Tibial nerve (tissue), 4 donors: ENCODE measurements around the gene RPS6KA6.

ENCODE experiments used
- EP300 ChIP-seq, 2 donors: sonication (generic); formaldehyde crosslinking; IDR thresholded peaks; one replicate each; pipeline ENCODE4 v1.6.1; 2017; ENCODE audit warnings: antibody characterized with exemption in 2 of 2, mild to moderate bottlenecking in 1 of 2
- POLR2A ChIP-seq, 2 donors: fragments of 450-650 bp; IDR thresholded peaks; one replicate each; pipeline ENCODE4 v1.6.1; 2017; ENCODE audit warnings: antibody characterized with exemption in 2 of 2, mild to moderate bottlenecking in 2 of 2, moderate library complexity in 2 of 2
- TF ChIP-seq, protein P1 (sequence below), 5 experiments: fragments of 200-600 bp in 3 of 5; fragments of 450-650 bp in 2 of 5; sonication (generic) in 3 of 5; IDR thresholded peaks; one replicate each; pipeline ENCODE4 v1.5.1; 2016 to 2019; ENCODE audit warnings: antibody characterized with exemption in 5 of 5, mild to moderate bottlenecking in 3 of 5, moderate library complexity in 2 of 5

DNA sequence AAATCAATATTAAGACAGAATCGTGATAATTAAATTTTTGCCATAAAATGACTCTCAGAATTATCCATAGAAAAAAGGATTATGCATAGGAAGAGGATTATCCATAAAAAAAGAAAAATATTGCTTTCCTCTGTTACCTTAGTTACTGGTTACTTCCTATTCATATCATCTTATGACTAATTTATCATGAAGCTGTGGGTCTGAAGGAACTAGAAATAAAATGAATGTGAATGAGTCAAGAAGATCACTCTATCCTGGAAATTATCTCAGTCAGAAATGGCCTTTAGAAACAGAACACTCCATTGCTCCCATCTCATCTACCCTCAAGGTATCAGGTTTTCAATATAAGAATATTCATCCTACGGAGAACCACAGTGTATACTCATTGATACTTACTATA is 19.4 kb downstream of the RPS6KA6 start:
- no peak for TF ChIP-seq EP300 (IDR thresholded peaks at IDR 0.05)
- TF ChIP-seq, protein P1, sequence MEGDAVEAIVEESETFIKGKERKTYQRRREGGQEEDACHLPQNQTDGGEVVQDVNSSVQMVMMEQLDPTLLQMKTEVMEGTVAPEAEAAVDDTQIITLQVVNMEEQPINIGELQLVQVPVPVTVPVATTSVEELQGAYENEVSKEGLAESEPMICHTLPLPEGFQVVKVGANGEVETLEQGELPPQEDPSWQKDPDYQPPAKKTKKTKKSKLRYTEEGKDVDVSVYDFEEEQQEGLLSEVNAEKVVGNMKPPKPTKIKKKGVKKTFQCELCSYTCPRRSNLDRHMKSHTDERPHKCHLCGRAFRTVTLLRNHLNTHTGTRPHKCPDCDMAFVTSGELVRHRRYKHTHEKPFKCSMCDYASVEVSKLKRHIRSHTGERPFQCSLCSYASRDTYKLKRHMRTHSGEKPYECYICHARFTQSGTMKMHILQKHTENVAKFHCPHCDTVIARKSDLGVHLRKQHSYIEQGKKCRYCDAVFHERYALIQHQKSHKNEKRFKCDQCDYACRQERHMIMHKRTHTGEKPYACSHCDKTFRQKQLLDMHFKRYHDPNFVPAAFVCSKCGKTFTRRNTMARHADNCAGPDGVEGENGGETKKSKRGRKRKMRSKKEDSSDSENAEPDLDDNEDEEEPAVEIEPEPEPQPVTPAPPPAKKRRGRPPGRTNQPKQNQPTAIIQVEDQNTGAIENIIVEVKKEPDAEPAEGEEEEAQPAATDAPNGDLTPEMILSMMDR (IDR thresholded peaks at IDR 0.05), result no peak
- no peak for TF ChIP-seq POLR2A (IDR thresholded peaks at IDR 0.05)
